B cell (primary cell): ENCODE data around the gene A1BG. TPM values are rescaled to one million over a fixed set of nuclear protein-coding genes. Genes with fewer than 3 reads are reported as not detected.

Source experiments
- ATAC-seq: fragments of 200-7000 bp; cut with Tn5 transposase; one replicate; pipeline ENCODE4 v1.10.0; 2021; ENCODE audit warnings: low read depth, mild to moderate bottlenecking, moderate number of reproducible peaks, moderate library complexity
- CTCF ChIA-PET: fragments of 350-600 bp; sonication (Branson Sonifier 250); formaldehyde crosslinking; loops from one replicate; lab custom pipeline; 2021; ENCODE audit warnings: antibody characterized with exemption, inconsistent platforms; lab: Charles Lee
- POLR2A ChIA-PET: fragments of 350-600 bp; sonication (Branson Sonifier 250); formaldehyde crosslinking; loops from one replicate; lab custom pipeline; 2021; ENCODE audit warnings: antibody characterized with exemption; lab: Charles Lee
- DNase-seq: peaks from one replicate; pipeline ENCODE4 v3.0.0; 2013
- H2AFZ ChIP-seq: 2 replicates; pipeline ENCODE4 v1.6.1; 2012; ENCODE audit warnings: mild to moderate bottlenecking, low read depth, low read length; ENCODE audit not compliant: insufficient read depth, poor library complexity, severe bottlenecking
- H3K27ac ChIP-seq, 2 donors: 1 replicate in 1 of 2; 2 replicates in 1 of 2; pipeline ENCODE4 v1.5.1; 2012 to 2013; ENCODE audit warnings: low read length in 2 of 2, mild to moderate bottlenecking in 2 of 2, moderate library complexity in 1 of 2
- H3K27me3 ChIP-seq, 4 experiments: fragments of 200-600 bp in 1 of 4; sonication (generic) in 1 of 4; replicated peaks in 1 of 4; 1 replicate in 2 of 4; 2 replicates in 2 of 4; pipeline versions ENCODE4 v1.6.1 to v1.7.0; 2013 to 2016; ENCODE audit warnings: low read length in 3 of 4, mild to moderate bottlenecking in 2 of 4, mixed read lengths in 1 of 4, moderate library complexity in 1 of 4; ENCODE audit not compliant: insufficient read depth in 4 of 4, control insufficient read depth in 3 of 4; ENCODE audit errors: control extremely low read depth in 1 of 4
- H3K36me3 ChIP-seq, 2 experiments: replicated peaks in 1 of 2; 1 replicate in 1 of 2; 2 replicates in 1 of 2; pipeline versions ENCODE4 v1.6.1 to v1.7.1; 2013; ENCODE audit warnings: low read length in 1 of 2; ENCODE audit not compliant: insufficient read depth in 2 of 2, control insufficient read depth in 1 of 2; ENCODE audit errors: control extremely low read depth in 1 of 2, extremely low read depth in 1 of 2
- H3K4me1 ChIP-seq, 2 donors: fragments of 200-600 bp in 1 of 2; sonication (generic) in 1 of 2; 1 replicate in 1 of 2; 2 replicates in 1 of 2; pipeline versions ENCODE4 v1.5.1 to v1.6.1; 2013 to 2017; ENCODE audit warnings: low read length in 2 of 2; ENCODE audit not compliant: control insufficient read depth in 2 of 2, insufficient read depth in 2 of 2
- H3K4me2 ChIP-seq: replicated peaks from 2 replicates; pipeline ENCODE3; 2012; ENCODE audit warnings: mild to moderate bottlenecking, low read depth, low read length; ENCODE audit not compliant: poor library complexity, severe bottlenecking
- H3K4me3 ChIP-seq, 5 experiments: fragments of 200-600 bp in 1 of 5; sonication (generic) in 1 of 5; 1 replicate in 3 of 5; 2 replicates in 2 of 5; pipeline versions ENCODE4 v1.5.1 to v1.7.0; 2011 to 2016; ENCODE audit warnings: low read length in 4 of 5, mild to moderate bottlenecking in 4 of 5, low read depth in 2 of 5, control low read depth in 1 of 5, moderate library complexity in 1 of 5; ENCODE audit not compliant: insufficient read depth in 1 of 5; ENCODE audit errors: control extremely low read depth in 1 of 5, extremely low read depth in 1 of 5
- H3K79me2 ChIP-seq: fragments of 200-600 bp; sonication (generic); one replicate; pipeline ENCODE4 v1.6.0; 2016; ENCODE audit warnings: low read length; ENCODE audit not compliant: control insufficient read depth, insufficient read depth
- H3K9ac ChIP-seq: fragments of 200-600 bp; sonication (generic); 2 replicates; pipeline ENCODE4 v1.6.1; 2017; ENCODE audit warnings: mild to moderate bottlenecking, low read length, moderate library complexity
- H3K9me3 ChIP-seq, 3 donors: one replicate each; pipeline versions ENCODE4 v1.6.1 to v1.7.1; 2013; ENCODE audit warnings: low read length in 2 of 3; ENCODE audit not compliant: control insufficient read depth in 2 of 3, insufficient read depth in 1 of 3; ENCODE audit errors: control extremely low read depth in 1 of 3
- H4K20me1 ChIP-seq: 2 replicates; pipeline ENCODE4 v1.6.0; 2012; ENCODE audit warnings: mild to moderate bottlenecking, low read length; ENCODE audit not compliant: insufficient read depth, control insufficient read depth, poor library complexity, severe bottlenecking
- H3K27ac Mint-ChIP-seq: one replicate; pipeline ENCODE4 v1.8.0; 2021; ENCODE audit warnings: mixed read lengths
- H3K27me3 Mint-ChIP-seq: one replicate; pipeline ENCODE4 v1.8.0; 2021; ENCODE audit warnings: mixed read lengths
- H3K4me1 Mint-ChIP-seq: one replicate; pipeline ENCODE4 v1.8.0; 2021; ENCODE audit warnings: mixed read lengths
- H3K4me3 Mint-ChIP-seq: one replicate; pipeline ENCODE4 v1.8.0; 2021; ENCODE audit warnings: mixed read lengths
- H3K9me3 Mint-ChIP-seq: one replicate; pipeline ENCODE4 v1.8.0; 2022; ENCODE audit warnings: mixed read lengths; ENCODE audit not compliant: insufficient read depth
- EZH2 ChIP-seq: IDR thresholded peaks from 2 replicates; pipeline ENCODE4 v1.6.1; 2012; ENCODE audit warnings: borderline replicate concordance, low read depth, mild to moderate bottlenecking, moderate library complexity, low read length; ENCODE audit not compliant: insufficient read depth, poor library complexity, severe bottlenecking
- WGBS: methylation state at CpG from one replicate; pipeline ENCODE4 v1.1.5; 2013; ENCODE audit warnings: missing lambda C conversion rate; ENCODE audit not compliant: insufficient coverage; 5-methylcytosine and 5-hydroxymethylcytosine counted together
- intact Hi-C: fragments of 100-400 bp; cut with micrococcal nuclease; formaldehyde crosslinking; loops from one replicate; pipeline ENCODE4 v1.10.0; 2022
- polyA plus RNA-seq: library from polyadenylated mRNA; depleted of rRNA; stranded (reverse); fragments of >200 nt; gene quantifications from 2 replicates; pipeline ENCODE4 v1.2.3, GENCODE V29; 2012
- total RNA-seq, 2 donors: library from RNA; stranded (reverse); fragments of 120-200 nt in 1 of 2; gene quantifications; 1 replicate in 1 of 2; 2 replicates in 1 of 2; pipeline versions ENCODE4 v1.2.3 to v1.2.4, GENCODE V29; 2013 to 2022
- TF ChIP-seq, protein P1 (sequence below): fragments of 200-600 bp; IDR thresholded peaks from one replicate; pipeline ENCODE4 v1.8.0; 2022; ENCODE audit warnings: antibody characterized with exemption, mild to moderate bottlenecking

Gene A1BG
- total and polyA plus RNA-seq, 2 donors (not counting 1 experiment from before 2014, with no cell fraction given): 18.4 to 52.6 TPM

DNA sequence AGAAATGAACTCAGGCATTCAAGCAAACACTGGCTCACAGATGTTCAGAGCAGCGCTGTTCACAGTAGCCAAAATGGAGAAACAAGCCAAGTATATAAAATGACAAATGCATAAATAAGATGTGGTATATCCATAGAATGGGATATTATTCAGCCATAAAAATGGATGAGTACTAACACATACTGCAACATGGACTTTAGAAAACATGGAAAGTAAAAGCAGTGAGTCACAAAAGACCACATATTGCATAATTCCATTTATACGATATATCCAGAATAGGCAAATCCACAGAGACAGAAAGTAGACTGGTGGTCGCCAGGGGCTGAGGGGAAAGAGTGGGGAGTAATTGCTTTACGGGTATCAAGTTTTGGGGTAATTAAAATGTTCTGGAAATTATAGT, 20.9 kb upstream of the A1BG start:
- DNase-seq (no peak), ATAC-seq (no peak)
- H3K27ac ChIP-seq: no peak overlapping the region
- H3K4me1 ChIP-seq: peaks cover 0 to 4% of the 10 kb centered on the region in 2 donors
- TF ChIP-seq, protein P1, sequence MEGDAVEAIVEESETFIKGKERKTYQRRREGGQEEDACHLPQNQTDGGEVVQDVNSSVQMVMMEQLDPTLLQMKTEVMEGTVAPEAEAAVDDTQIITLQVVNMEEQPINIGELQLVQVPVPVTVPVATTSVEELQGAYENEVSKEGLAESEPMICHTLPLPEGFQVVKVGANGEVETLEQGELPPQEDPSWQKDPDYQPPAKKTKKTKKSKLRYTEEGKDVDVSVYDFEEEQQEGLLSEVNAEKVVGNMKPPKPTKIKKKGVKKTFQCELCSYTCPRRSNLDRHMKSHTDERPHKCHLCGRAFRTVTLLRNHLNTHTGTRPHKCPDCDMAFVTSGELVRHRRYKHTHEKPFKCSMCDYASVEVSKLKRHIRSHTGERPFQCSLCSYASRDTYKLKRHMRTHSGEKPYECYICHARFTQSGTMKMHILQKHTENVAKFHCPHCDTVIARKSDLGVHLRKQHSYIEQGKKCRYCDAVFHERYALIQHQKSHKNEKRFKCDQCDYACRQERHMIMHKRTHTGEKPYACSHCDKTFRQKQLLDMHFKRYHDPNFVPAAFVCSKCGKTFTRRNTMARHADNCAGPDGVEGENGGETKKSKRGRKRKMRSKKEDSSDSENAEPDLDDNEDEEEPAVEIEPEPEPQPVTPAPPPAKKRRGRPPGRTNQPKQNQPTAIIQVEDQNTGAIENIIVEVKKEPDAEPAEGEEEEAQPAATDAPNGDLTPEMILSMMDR: no peak
- TF ChIP-seq EZH2: no peak
- H3K9me3 ChIP-seq: no peaks in the 10 kb centered on the region
- Mint-ChIP-seq H3K4me3 (no peak overlapping the region), H3K4me1 (peaks cover 2% of the 10 kb centered on the region), H3K27ac (no peak overlapping the region), H3K27me3 (no peaks in the 10 kb centered on the region), H3K9me3 (no peaks in the 10 kb centered on the region)
- ChIA-PET POLR2A (no interaction called here), CTCF (no interaction called here)
- no peak overlapping the region for H3K4me3 ChIP-seq
- H3K36me3 ChIP-seq: peaks cover 0 to 2% of the 10 kb centered on the region in 2 experiments
- H3K79me2 ChIP-seq: peaks cover 19% of the 10 kb centered on the region
- H2AFZ ChIP-seq: no peak overlapping the region
- WGBS: no CpG with 5 or more reads among the region's 4 CpGs
- no peaks in the 10 kb centered on the region for H4K20me1 ChIP-seq
- no peak overlapping the region for H3K4me2 ChIP-seq
- no peak overlapping the region for H3K9ac ChIP-seq
- intact Hi-C loops: no loop called here
- no peaks in the 10 kb centered on the region for H3K27me3 ChIP-seq

DNA sequence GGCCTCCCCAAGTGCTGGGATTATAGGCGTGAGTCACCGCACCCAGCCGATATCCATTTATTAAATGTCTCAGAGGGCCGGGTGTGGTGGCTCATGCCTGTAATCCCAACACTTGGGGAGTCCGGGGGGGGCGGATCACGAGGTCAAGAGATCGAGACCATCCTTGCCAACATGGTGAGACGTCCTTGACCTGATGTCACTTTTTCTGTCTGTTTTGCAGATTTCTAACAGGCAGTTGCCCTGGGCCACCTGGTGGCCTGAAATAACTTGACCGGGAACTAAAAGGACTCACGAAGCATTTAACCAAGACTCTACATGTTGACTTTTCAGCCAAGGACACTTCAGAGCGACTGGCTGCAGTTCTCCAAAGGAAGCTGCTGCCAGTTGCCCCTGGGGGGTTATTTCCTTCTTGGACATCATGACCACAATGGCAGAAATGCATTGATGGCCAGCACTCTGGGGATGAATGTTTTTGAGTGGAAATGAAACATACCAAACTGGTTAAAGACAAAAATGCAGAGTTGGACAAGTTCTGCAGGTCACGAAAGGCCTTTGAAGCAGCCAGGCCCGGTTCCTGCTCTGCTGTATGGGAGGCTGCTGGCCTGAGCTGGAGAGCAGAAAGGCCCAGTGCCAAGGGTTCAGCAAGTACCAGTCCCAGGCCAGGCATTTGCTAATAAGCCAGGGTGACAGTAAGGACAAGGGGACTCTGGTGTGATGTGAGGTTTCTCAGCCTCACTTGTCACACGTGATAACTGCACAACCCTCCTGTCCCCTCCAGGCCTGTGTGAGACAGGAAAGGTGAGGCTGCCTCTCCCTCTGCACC, 19.2 kb upstream of the A1BG start:
- Histone ChIP-seq H3K79me2 (peaks cover 13% of the 10 kb centered on the region), H2AFZ (no peak overlapping the region), H3K4me2 (no peak overlapping the region), H3K9ac (no peak overlapping the region), H3K4me1 (no peaks in the 10 kb centered on the region), H3K9me3 (no peaks in the 10 kb centered on the region), H3K27me3 (no peaks in the 10 kb centered on the region), H3K4me3 (no peak overlapping the region), H3K27ac (no peak overlapping the region), H3K36me3 (no peaks in the 10 kb centered on the region), H4K20me1 (no peaks in the 10 kb centered on the region)
- no peak for ATAC-seq
- ChIA-PET CTCF (interaction anchor here (1.1 kb wide), 1 partner anchor 10 kb away, joined by 3 read pairs; the partner anchor contains the start of gene ZNF497), POLR2A (no interaction called here)
- Mint-ChIP-seq H3K4me3 (no peak overlapping the region), H3K27me3 (no peaks in the 10 kb centered on the region), H3K4me1 (no peaks in the 10 kb centered on the region), H3K27ac (no peak overlapping the region), H3K9me3 (no peaks in the 10 kb centered on the region)
- intact Hi-C loops: no loop called here
- DNase-seq: no peak
- WGBS: 91% methylated on average over 14 of the region's 15 CpGs
- TF ChIP-seq, protein P1: no peak
- TF ChIP-seq EZH2: no peak
